Measurements from ENCODE around the gene MRPS6. TPM values are rescaled to one million over a fixed set of nuclear protein-coding genes. Genes with fewer than 3 reads are reported as not detected.

The MRPS6 gene
- total RNA-seq, 1 donor from 2014 or later, result 76.7 TPM

DNA sequence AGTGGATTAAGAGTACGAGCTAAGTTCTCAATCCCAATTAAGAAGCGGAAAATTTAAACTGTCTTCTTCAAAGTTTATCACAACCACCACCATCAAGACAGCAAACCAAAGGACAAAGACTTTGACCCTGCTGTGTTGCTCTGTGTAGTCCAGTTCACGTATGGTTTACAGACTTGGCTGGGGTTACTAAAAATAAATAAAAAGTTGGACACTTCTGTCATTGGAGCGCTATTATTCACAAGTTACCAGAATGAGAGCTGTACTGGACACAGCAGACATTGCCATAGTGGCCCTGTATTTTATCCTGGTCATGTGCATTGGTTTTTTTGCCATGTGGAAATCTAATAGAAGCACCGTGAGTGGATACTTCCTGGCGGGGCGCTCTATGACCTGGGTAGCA is 21.6 kb downstream of the MRPS6 start:
- DNase-seq (ENCODE audit: low spot score, unreplicated experiment), result no peak
- Mint-ChIP-seq H3K27ac (no peak overlapping the region), H3K36me3 (ENCODE audit: insufficient read depth) (peaks cover 19% of the 10 kb centered on the region), H3K9me3 (ENCODE audit: low read depth) (no peaks in the 10 kb centered on the region), H3K27me3 (no peaks in the 10 kb centered on the region), H3K4me1 (ENCODE audit: low read depth) (peaks cover 9% of the 10 kb centered on the region), H3K4me3 (ENCODE audit: low read depth) (no peak overlapping the region)
- TF ChIP-seq, protein P1, sequence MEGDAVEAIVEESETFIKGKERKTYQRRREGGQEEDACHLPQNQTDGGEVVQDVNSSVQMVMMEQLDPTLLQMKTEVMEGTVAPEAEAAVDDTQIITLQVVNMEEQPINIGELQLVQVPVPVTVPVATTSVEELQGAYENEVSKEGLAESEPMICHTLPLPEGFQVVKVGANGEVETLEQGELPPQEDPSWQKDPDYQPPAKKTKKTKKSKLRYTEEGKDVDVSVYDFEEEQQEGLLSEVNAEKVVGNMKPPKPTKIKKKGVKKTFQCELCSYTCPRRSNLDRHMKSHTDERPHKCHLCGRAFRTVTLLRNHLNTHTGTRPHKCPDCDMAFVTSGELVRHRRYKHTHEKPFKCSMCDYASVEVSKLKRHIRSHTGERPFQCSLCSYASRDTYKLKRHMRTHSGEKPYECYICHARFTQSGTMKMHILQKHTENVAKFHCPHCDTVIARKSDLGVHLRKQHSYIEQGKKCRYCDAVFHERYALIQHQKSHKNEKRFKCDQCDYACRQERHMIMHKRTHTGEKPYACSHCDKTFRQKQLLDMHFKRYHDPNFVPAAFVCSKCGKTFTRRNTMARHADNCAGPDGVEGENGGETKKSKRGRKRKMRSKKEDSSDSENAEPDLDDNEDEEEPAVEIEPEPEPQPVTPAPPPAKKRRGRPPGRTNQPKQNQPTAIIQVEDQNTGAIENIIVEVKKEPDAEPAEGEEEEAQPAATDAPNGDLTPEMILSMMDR (IDR thresholded peaks at IDR 0.05; ENCODE audit: unreplicated experiment), result no peak

DNA sequence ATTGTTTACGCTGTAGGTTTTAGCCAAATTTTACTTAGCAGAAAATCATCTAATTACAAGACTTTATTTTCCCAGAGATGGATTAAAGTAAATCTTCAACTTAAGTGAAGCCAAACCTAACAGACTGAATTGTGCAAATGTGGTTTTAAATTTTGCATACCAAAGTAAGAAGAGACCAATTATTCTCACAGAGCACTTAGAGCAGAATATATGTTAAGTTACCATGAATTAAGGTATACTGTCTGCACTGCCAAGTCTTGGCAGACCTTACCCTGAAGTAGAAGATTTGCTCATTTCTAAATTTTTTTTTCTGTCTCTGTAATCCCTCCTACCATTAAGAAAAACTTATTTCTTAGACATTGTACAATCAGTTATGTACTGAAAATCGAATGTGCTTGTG is 24.1 kb downstream of the MRPS6 start:
- peaks cover 11% of the 10 kb centered on the region for H3K4me1 Mint-ChIP-seq (ENCODE audit: low read depth)
- H3K27me3 Mint-ChIP-seq, result no peaks in the 10 kb centered on the region
- H3K9me3 Mint-ChIP-seq (ENCODE audit: low read depth), result no peaks in the 10 kb centered on the region
- no peak overlapping the region for H3K27ac Mint-ChIP-seq
- H3K36me3 Mint-ChIP-seq (ENCODE audit: insufficient read depth), result peaks cover 19% of the 10 kb centered on the region
- TF ChIP-seq, protein P1 (IDR thresholded peaks at IDR 0.05; ENCODE audit: unreplicated experiment), result no peak
- no peak for DNase-seq (ENCODE audit: low spot score, unreplicated experiment)
- no peak overlapping the region for H3K4me3 Mint-ChIP-seq (ENCODE audit: low read depth)

DNA sequence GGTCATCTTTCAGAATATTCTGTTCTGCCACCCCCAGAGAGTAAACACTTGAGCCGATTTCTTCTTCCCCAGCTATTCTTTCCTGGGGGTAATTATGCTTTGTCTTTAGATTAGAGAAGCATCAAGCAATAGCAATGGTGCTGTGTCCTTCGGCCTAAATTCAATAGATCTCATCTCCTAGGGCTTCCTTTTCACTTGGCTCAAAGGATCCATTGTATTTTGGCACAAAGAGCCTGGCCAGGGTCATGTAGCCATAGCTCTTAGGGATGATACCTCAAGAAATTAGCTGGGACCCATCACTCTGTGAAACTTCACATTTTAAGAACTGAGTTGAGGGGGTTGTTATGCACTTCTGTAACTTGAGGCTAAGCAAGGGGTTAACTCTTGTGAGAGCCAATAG is 27.0 kb downstream of the MRPS6 start:
- Mint-ChIP-seq H3K4me3 (ENCODE audit: low read depth) (no peak overlapping the region), H3K36me3 (ENCODE audit: insufficient read depth) (peaks cover 17% of the 10 kb centered on the region), H3K4me1 (ENCODE audit: low read depth) (peaks cover 16% of the 10 kb centered on the region), H3K9me3 (ENCODE audit: low read depth) (no peaks in the 10 kb centered on the region), H3K27me3 (no peaks in the 10 kb centered on the region), H3K27ac (no peak overlapping the region)
- no peak for DNase-seq (ENCODE audit: low spot score, unreplicated experiment)
- TF ChIP-seq, protein P1 (IDR thresholded peaks at IDR 0.05; ENCODE audit: unreplicated experiment), result no peak

- Mint-ChIP-seq H3K36me3 (ENCODE audit: insufficient read depth) (peaks cover 12% of the 10 kb centered on the region), H3K9me3 (ENCODE audit: low read depth) (no peaks in the 10 kb centered on the region), H3K4me1 (ENCODE audit: low read depth) (peaks cover 16% of the 10 kb centered on the region), H3K27me3 (no peaks in the 10 kb centered on the region), H3K4me3 (ENCODE audit: low read depth) (no peak overlapping the region), H3K27ac (no peak overlapping the region)
- DNase-seq (ENCODE audit: low spot score, unreplicated experiment), result no peak
- TF ChIP-seq, protein P1 (IDR thresholded peaks at IDR 0.05; ENCODE audit: unreplicated experiment), result no peak
These were observed 27.4 kb downstream of the MRPS6 start for GRCh38 chr21:34100790-34101189.

GRCh38 chr21:34105947-34106541 is 32.7 kb downstream of the MRPS6 start:
- Mint-ChIP-seq H3K36me3 (ENCODE audit: insufficient read depth) (peaks cover 10% of the 10 kb centered on the region), H3K4me1 (ENCODE audit: low read depth) (peaks cover 25% of the 10 kb centered on the region)

More at GRCh38 chr21:34105947-34106541, 32.7 kb downstream of the MRPS6 start:
- DNase-seq (ENCODE audit: low spot score, unreplicated experiment), result no peak
- TF ChIP-seq, protein P1 (IDR thresholded peaks at IDR 0.05; ENCODE audit: unreplicated experiment), result no peak
- H3K27me3 Mint-ChIP-seq, result no peaks in the 10 kb centered on the region
- no peaks in the 10 kb centered on the region for H3K9me3 Mint-ChIP-seq (ENCODE audit: low read depth)
- no peak overlapping the region for H3K27ac Mint-ChIP-seq
- H3K4me3 Mint-ChIP-seq (ENCODE audit: low read depth), result no peak overlapping the region

All from progenitor cell of endocrine pancreas (in vitro differentiated cells).